HUES48 (cell line): Measurements from ENCODE around the gene BDKRB2.

Experiments
- H3K27ac ChIP-seq: one replicate; pipeline ENCODE4 v1.7.0; 2013; ENCODE audit warnings: low read depth, low read length, inconsistent platforms
- H3K27me3 ChIP-seq: 2 replicates; pipeline ENCODE4 v1.6.1; 2013; ENCODE audit warnings: mild to moderate bottlenecking, low read length; ENCODE audit not compliant: control insufficient read depth, insufficient read depth
- H3K36me3 ChIP-seq: 2 replicates; pipeline ENCODE4 v1.6.1; 2013; ENCODE audit warnings: low read length; ENCODE audit not compliant: control insufficient read depth, insufficient read depth
- H3K4me1 ChIP-seq: 2 replicates; pipeline ENCODE4 v1.6.1; 2013; ENCODE audit warnings: mild to moderate bottlenecking, low read length; ENCODE audit not compliant: control insufficient read depth, insufficient read depth
- H3K4me3 ChIP-seq: 2 replicates; pipeline ENCODE4 v1.5.1; 2013; ENCODE audit warnings: mild to moderate bottlenecking, low read depth, low read length
- H3K9ac ChIP-seq: 2 replicates; pipeline ENCODE4 v1.6.1; 2013; ENCODE audit warnings: mild to moderate bottlenecking, low read depth, low read length, moderate library complexity
- H3K9me3 ChIP-seq: 2 replicates; pipeline ENCODE4 v1.6.1; 2013; ENCODE audit warnings: low read length; ENCODE audit not compliant: control insufficient read depth, insufficient read depth

Gene BDKRB2

DNA sequence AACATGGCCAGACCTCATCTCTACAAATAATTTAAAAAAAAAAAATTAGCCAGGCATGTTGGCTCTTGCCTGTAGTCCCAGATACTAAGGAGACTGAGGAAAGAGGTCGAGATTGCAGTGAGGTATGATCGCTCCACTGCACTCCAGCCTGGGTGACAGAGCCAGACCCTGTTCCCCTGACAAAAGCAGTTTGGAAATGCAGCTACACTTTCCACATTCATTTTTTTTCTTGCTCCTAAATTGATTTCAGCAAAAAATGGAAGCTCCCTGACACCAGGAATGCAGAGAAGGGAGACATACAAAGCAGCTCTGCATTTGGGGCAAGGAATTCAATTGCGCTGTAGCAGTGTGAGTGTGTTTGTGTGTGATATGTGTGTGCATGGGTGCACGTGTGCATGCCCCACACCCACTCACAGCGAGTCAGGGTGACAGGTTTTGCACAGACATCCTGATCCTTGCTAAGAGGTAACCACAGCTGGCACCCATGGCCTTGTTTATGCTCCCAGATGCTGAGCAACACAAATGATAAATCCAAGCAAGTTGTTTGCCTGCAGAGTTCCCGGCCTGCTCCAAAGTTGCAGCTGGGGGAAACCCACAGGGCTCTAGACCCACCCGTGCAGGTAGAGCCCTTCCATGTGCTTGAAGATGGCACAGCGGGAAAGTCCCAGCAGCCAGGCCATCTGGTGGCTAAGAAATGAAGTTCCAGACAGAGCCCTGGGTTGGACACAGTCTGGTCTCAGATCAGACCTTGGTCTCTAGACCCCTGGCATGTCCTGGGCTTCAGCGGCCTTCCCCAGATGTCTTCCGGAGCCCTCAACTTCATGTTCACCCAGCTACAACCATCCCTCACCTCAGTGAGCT is 25.9 kb upstream of the BDKRB2 start:
- Histone ChIP-seq H3K4me1 (no peaks in the 10 kb centered on the region; the same call in 1 of the 2 replicates), H3K4me3 (no peak overlapping the region), H3K9me3 (no peaks in the 10 kb centered on the region), H3K36me3 (no peaks in the 10 kb centered on the region), H3K9ac (no peak overlapping the region), H3K27ac (no peak overlapping the region), H3K27me3 (no peaks in the 10 kb centered on the region)

- H3K4me1 ChIP-seq: no peaks in the 10 kb centered on the region; the same call in 1 of the 2 replicates
- H3K27ac ChIP-seq: no peak overlapping the region
- H3K36me3 ChIP-seq: no peaks in the 10 kb centered on the region
- H3K9ac ChIP-seq: no peak overlapping the region
- no peak overlapping the region for H3K4me3 ChIP-seq
- H3K9me3 ChIP-seq: no peaks in the 10 kb centered on the region
- no peaks in the 10 kb centered on the region for H3K27me3 ChIP-seq
Measured at GRCh38 chr14:96180043-96180874, 24.4 kb upstream of the BDKRB2 start.

- no peaks in the 10 kb centered on the region for H3K27me3 ChIP-seq
- H3K9ac ChIP-seq: no peak overlapping the region
- H3K9me3 ChIP-seq: no peaks in the 10 kb centered on the region
- H3K27ac ChIP-seq: no peak overlapping the region
- no peaks in the 10 kb centered on the region; the same call in 1 of the 2 replicates for H3K4me1 ChIP-seq
- H3K4me3 ChIP-seq: no peak overlapping the region
- no peaks in the 10 kb centered on the region for H3K36me3 ChIP-seq
Measured at GRCh38 chr14:96181186-96182056, 23.2 kb upstream of the BDKRB2 start.

- Histone ChIP-seq H3K27me3 (no peaks in the 10 kb centered on the region), H3K27ac (no peak overlapping the region), H3K4me1 (no peaks in the 10 kb centered on the region; the same call in 1 of the 2 replicates), H3K36me3 (no peaks in the 10 kb centered on the region), H3K9me3 (no peaks in the 10 kb centered on the region), H3K4me3 (no peak overlapping the region), H3K9ac (no peak overlapping the region)
Measured at GRCh38 chr14:96182546-96182945, 22.1 kb upstream of the BDKRB2 start.

DNA sequence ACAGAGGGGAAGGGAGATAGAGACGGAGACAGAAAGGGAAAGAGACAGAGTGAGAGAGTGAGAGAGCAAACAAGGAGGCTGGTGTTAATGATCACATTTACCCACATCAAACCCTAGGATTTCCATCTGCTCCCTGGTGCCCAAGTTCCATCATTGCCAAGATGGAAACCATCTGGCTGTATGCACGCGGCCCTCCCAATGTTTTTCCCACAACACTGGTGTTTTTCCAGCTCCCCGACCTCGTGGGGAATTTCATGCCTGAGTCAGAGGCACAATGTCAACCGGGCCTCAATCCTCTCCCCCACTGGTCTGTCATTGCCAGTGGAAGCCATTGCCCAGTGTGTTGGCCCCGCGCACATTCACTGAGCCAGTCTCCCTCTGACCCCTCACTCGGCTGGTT is 19.9 kb upstream of the BDKRB2 start:
- no peak overlapping the region for H3K9ac ChIP-seq
- H3K27me3 ChIP-seq: no peaks in the 10 kb centered on the region
- H3K4me3 ChIP-seq: no peak overlapping the region
- no peaks in the 10 kb centered on the region for H3K4me1 ChIP-seq
- no peaks in the 10 kb centered on the region for H3K9me3 ChIP-seq
- no peak overlapping the region for H3K27ac ChIP-seq
- H3K36me3 ChIP-seq: no peaks in the 10 kb centered on the region

DNA sequence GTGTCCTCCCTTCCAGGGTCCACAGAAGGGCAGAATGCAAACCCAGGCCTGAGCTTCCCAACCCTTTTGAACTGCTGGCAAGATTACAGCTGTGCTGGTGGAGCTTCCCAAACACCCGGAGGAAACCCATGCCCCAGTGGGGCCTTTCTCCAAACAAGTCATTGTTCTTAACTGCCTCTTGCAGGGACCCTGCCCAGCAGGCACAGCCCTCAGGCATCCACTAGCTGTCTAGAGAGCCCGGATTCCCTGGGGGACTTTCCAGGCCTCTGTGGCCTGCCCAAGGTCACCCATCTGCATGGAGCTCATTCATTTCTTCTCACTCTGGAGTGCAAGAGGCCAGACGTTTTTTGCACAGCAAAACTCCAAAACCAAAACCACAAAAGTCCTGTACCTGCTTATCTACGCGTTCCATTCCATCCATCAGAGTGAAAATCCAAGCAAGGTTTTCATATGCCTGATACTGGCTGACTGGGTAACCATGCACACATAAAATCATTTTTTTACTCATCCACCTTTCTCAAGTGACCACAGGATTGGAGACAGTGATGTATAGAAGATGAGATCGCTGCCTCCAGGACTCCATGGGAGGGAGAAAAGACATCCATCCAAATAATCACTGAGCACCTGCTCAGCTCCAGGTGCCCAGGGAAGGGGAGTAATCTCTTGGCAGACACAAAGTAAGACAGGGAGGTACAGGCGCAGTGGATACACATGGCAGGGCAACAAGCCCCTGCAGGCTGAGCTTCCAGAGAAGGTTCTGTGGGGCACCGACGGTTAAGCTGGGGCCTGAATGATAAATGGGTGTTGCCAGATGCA is 17.2 kb upstream of the BDKRB2 start:
- H3K27ac ChIP-seq: no peak overlapping the region
- no peaks in the 10 kb centered on the region for H3K27me3 ChIP-seq
- H3K9ac ChIP-seq: no peak overlapping the region
- no peaks in the 10 kb centered on the region for H3K9me3 ChIP-seq
- H3K36me3 ChIP-seq: no peaks in the 10 kb centered on the region
- H3K4me1 ChIP-seq: peaks cover 12% of the 10 kb centered on the region
- H3K4me3 ChIP-seq: no peak overlapping the region

DNA sequence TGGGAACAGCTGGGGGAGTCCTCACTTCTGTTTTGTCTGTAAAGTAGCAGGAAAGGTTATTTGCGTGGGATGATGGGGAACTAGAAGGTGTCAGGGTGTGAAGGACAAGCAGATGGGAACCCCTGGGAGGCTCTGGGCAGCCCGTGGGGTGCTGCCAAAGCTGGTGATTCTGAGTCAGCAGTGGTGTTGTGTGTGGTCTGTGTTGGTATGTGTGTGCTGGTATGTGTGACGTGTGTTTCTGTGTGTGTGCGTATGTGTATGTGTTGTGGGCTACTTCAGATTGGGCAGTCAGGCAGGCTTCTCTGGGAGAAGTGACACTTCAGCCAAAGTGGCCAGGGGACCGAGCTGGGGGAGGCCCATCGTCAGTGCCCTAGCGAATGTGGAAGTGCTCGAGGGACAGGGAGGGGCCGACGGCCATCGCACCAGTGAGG is 15.3 kb upstream of the BDKRB2 start:
- Histone ChIP-seq H3K4me1 (peaks cover 17% of the 10 kb centered on the region), H3K9ac (no peak overlapping the region)

GRCh38 chr14:96191353-96191752 is 13.3 kb upstream of the BDKRB2 start:
- Histone ChIP-seq H3K4me1 (peaks cover 17% of the 10 kb centered on the region), H3K27ac (peak overlapping the region; percentile 90), H3K9ac (no peak overlapping the region), H3K36me3 (no peaks in the 10 kb centered on the region), H3K4me3 (no peak overlapping the region), H3K9me3 (no peaks in the 10 kb centered on the region), H3K27me3 (no peaks in the 10 kb centered on the region)

More for the DNA sequence above, 15.3 kb upstream of the BDKRB2 start:
- H3K4me3 ChIP-seq: no peak overlapping the region
- H3K9me3 ChIP-seq: no peaks in the 10 kb centered on the region
- H3K36me3 ChIP-seq: no peaks in the 10 kb centered on the region
- no peak overlapping the region for H3K27ac ChIP-seq
- H3K27me3 ChIP-seq: no peaks in the 10 kb centered on the region

GRCh38 chr14:96191841-96192462 is 12.7 kb upstream of the BDKRB2 start:
- H3K27me3 ChIP-seq: no peaks in the 10 kb centered on the region
- H3K27ac ChIP-seq: peak overlapping the region; percentile 90
- no peaks in the 10 kb centered on the region for H3K9me3 ChIP-seq
- no peak overlapping the region for H3K9ac ChIP-seq
- peaks cover 17% of the 10 kb centered on the region for H3K4me1 ChIP-seq
- no peaks in the 10 kb centered on the region for H3K36me3 ChIP-seq
- no peak overlapping the region for H3K4me3 ChIP-seq
